ENCODE data around the gene ADAM22.

ADAM22 gene

DNA sequence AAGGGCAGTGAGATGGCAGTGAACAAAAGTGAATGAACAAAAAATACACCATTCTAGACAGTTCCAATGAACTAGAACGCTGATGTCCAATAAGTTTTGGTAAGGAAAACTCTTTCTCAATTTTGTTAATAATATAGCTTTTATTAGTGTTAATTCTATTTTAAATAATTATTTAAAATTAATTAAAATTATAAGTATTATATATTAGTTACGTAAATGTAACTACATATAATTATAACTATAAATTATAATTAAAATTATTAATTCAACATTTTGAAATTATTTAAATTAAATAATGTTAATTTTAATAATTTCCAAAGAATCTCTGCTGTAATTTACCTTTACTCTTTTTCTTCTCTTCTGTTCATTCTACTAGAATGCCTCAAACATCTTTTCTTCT is 280.4 kb downstream of the ADAM22 start:
- H3K4me1 ChIP-seq (ENCODE audit: control insufficient read depth, low read length): peaks cover 14% of the 10 kb centered on the region
- TF ChIP-seq, protein P1, sequence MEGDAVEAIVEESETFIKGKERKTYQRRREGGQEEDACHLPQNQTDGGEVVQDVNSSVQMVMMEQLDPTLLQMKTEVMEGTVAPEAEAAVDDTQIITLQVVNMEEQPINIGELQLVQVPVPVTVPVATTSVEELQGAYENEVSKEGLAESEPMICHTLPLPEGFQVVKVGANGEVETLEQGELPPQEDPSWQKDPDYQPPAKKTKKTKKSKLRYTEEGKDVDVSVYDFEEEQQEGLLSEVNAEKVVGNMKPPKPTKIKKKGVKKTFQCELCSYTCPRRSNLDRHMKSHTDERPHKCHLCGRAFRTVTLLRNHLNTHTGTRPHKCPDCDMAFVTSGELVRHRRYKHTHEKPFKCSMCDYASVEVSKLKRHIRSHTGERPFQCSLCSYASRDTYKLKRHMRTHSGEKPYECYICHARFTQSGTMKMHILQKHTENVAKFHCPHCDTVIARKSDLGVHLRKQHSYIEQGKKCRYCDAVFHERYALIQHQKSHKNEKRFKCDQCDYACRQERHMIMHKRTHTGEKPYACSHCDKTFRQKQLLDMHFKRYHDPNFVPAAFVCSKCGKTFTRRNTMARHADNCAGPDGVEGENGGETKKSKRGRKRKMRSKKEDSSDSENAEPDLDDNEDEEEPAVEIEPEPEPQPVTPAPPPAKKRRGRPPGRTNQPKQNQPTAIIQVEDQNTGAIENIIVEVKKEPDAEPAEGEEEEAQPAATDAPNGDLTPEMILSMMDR (IDR thresholded peaks at IDR 0.05; ENCODE audit: low read depth, low read length, poor library complexity, severe bottlenecking): no peak
- TF ChIP-seq EZH2phosphoT487 (IDR thresholded peaks at IDR 0.05; ENCODE audit: borderline replicate concordance, low read length): no peak
- no peaks in the 10 kb centered on the region for H3K27me3 ChIP-seq (ENCODE audit: control insufficient read depth, low read length)
- H3K27ac ChIP-seq (ENCODE audit: low read depth, low read length): no peak overlapping the region
- H3K9me2 ChIP-seq (replicated peaks; ENCODE audit: control insufficient read depth, low read length): no peaks in the 10 kb centered on the region
- H3K4me2 ChIP-seq (ENCODE audit: low read length): no peak overlapping the region
- no peak overlapping the region for H3K4me3 ChIP-seq (ENCODE audit: low read length)
- peaks cover 86% of the 10 kb centered on the region for H3K36me3 ChIP-seq (ENCODE audit: control insufficient read depth, low read length)
- peaks cover 48% of the 10 kb centered on the region for H3K79me2 ChIP-seq (ENCODE audit: control insufficient read depth, low read length)
- H3F3A ChIP-seq (ENCODE audit: control insufficient read depth, insufficient read depth): 0 out of 2 replicates have a peak, but pooled peaks cover 9% of the 10 kb centered on the region
- no peaks in the 10 kb centered on the region for H3K9me3 ChIP-seq (ENCODE audit: control insufficient read depth, insufficient read depth, low read length)
- no peaks in the 10 kb centered on the region for H4K20me1 ChIP-seq (ENCODE audit: control insufficient read depth, insufficient read depth, low read depth, low read length)

DNA sequence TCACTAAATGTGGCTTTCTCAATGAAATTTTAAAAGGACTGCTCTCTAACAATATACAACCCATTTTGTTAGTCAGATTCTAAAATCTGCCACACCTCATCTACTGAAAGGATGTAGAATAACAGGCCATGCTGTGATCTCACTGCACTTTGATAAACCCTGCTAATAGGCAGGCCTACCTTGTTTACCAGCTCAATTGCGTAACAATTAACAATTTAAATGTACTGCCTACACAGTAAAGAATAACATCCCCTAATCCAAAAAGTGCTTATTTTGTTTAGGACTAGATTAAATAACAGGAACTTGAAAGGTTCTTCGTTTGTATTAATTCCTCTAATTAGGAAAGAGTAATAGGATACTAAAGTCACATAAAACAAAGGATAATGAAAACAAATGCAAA is 281.2 kb downstream of the ADAM22 start:
- no peak overlapping the region for H3K27ac ChIP-seq (ENCODE audit: low read depth, low read length)
- no peak overlapping the region for H3K4me2 ChIP-seq (ENCODE audit: low read length)
- H3K9me3 ChIP-seq (ENCODE audit: control insufficient read depth, insufficient read depth, low read length): no peaks in the 10 kb centered on the region
- TF ChIP-seq EZH2phosphoT487 (IDR thresholded peaks at IDR 0.05; ENCODE audit: borderline replicate concordance, low read length): no peak
- TF ChIP-seq, protein P1 (IDR thresholded peaks at IDR 0.05; ENCODE audit: low read depth, low read length, poor library complexity, severe bottlenecking): no peak
- no peaks in the 10 kb centered on the region for H4K20me1 ChIP-seq (ENCODE audit: control insufficient read depth, insufficient read depth, low read depth, low read length)
- peaks cover 55% of the 10 kb centered on the region for H3K79me2 ChIP-seq (ENCODE audit: control insufficient read depth, low read length)
- H3K36me3 ChIP-seq (ENCODE audit: control insufficient read depth, low read length): peaks cover 79% of the 10 kb centered on the region
- no peak overlapping the region for H3K4me3 ChIP-seq (ENCODE audit: low read length)
- no peaks in the 10 kb centered on the region for H3K9me2 ChIP-seq (replicated peaks; ENCODE audit: control insufficient read depth, low read length)
- peaks cover 17% of the 10 kb centered on the region for H3K4me1 ChIP-seq (ENCODE audit: control insufficient read depth, low read length)
- H3K27me3 ChIP-seq (ENCODE audit: control insufficient read depth, low read length): no peaks in the 10 kb centered on the region
- 0 out of 2 replicates have a peak, but pooled peaks cover 9% of the 10 kb centered on the region for H3F3A ChIP-seq (ENCODE audit: control insufficient read depth, insufficient read depth)

DNA sequence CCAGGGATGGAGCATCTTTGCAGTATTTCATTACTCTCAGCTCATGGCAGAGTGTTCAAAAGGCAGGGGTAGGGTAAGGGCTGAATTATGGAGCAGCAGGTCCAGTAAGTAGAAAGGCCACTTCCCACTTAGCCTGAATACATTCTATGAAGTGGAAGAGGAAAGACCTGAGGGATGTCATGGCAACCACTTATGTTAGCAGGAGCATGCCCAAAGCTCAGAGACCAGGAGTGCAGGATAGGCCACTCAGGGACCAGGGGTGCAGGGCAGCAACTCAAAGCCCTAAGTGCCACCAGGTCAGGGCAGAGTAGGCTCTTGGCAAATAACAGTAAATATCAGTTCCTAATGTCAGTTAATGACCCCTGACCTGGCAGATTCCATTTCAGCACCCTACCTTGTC is 282.2 kb downstream of the ADAM22 start:
- Histone ChIP-seq H3K4me2 (ENCODE audit: low read length) (no peak overlapping the region), H3K9me3 (ENCODE audit: control insufficient read depth, insufficient read depth, low read length) (no peaks in the 10 kb centered on the region), H3F3A (ENCODE audit: control insufficient read depth, insufficient read depth) (0 out of 2 replicates have a peak, but pooled peaks cover 9% of the 10 kb centered on the region), H4K20me1 (ENCODE audit: control insufficient read depth, insufficient read depth, low read depth, low read length) (no peaks in the 10 kb centered on the region), H3K4me1 (ENCODE audit: control insufficient read depth, low read length) (peaks cover 27% of the 10 kb centered on the region), H3K27me3 (ENCODE audit: control insufficient read depth, low read length) (no peaks in the 10 kb centered on the region), H3K27ac (ENCODE audit: low read depth, low read length) (no peak overlapping the region), H3K9me2 (replicated peaks; ENCODE audit: control insufficient read depth, low read length) (no peaks in the 10 kb centered on the region), H3K36me3 (ENCODE audit: control insufficient read depth, low read length) (peaks cover 74% of the 10 kb centered on the region), H3K79me2 (ENCODE audit: control insufficient read depth, low read length) (peaks cover 56% of the 10 kb centered on the region), H3K4me3 (ENCODE audit: low read length) (no peak overlapping the region)
- TF ChIP-seq, protein P1 (IDR thresholded peaks at IDR 0.05; ENCODE audit: low read depth, low read length, poor library complexity, severe bottlenecking): no peak
- no peak for TF ChIP-seq EZH2phosphoT487 (IDR thresholded peaks at IDR 0.05; ENCODE audit: borderline replicate concordance, low read length)

Measured in DOHH2 (cell line).